ENCODE measurements around the gene ZBTB33.

ZBTB33 gene, protein sequence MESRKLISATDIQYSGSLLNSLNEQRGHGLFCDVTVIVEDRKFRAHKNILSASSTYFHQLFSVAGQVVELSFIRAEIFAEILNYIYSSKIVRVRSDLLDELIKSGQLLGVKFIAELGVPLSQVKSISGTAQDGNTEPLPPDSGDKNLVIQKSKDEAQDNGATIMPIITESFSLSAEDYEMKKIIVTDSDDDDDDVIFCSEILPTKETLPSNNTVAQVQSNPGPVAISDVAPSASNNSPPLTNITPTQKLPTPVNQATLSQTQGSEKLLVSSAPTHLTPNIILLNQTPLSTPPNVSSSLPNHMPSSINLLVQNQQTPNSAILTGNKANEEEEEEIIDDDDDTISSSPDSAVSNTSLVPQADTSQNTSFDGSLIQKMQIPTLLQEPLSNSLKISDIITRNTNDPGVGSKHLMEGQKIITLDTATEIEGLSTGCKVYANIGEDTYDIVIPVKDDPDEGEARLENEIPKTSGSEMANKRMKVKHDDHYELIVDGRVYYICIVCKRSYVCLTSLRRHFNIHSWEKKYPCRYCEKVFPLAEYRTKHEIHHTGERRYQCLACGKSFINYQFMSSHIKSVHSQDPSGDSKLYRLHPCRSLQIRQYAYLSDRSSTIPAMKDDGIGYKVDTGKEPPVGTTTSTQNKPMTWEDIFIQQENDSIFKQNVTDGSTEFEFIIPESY

DNA sequence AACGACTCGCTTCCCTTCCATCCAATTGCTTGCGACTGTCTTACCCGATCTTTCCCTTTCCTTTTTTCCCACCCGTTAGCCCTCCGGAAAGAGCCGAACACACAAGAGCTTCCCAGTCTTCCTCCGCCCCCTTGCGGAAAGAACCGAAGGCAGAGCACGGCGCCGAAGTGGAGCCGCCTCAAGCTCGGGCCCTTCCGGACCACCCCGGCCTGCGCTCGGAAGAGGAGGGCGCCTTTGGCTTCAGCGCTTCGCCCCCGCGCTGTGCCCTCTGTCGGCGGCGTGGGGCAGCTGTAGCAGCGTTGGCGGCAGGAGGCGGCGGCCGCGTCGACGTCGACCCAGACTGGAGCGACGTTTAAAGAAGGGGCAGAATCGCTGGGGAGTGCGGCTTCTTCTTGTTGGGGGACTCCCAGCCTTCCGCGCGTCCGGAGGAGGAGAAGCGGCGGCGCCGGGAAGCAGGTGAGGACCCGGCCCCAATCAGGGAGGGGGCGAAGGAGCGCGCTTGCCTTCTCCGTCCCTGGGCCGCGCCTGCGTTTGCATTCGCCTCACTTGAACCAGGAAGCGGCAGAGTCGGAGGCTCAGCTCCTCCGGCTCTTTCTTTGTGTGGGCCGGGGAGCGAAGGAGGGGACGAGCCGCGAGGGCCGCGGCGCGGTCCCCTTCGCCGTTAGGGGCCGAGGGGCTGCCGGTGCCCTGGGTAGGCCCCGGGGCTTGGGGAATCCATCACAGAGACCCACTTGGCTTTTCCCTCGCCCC lies at the start of gene ZBTB33:
TSS of gene ZBTB33 (plus strand) at position 291 of the 750 bp plus-strand sequence. CDS start 2,604 bp downstream, outside the sequence.
- peak; percentile 96 for DNase-seq

- DNase-seq: no peak
Observed at GRCh38 chrX:120200851-120201250, 49.8 kb upstream of the ZBTB33 start.

DNA sequence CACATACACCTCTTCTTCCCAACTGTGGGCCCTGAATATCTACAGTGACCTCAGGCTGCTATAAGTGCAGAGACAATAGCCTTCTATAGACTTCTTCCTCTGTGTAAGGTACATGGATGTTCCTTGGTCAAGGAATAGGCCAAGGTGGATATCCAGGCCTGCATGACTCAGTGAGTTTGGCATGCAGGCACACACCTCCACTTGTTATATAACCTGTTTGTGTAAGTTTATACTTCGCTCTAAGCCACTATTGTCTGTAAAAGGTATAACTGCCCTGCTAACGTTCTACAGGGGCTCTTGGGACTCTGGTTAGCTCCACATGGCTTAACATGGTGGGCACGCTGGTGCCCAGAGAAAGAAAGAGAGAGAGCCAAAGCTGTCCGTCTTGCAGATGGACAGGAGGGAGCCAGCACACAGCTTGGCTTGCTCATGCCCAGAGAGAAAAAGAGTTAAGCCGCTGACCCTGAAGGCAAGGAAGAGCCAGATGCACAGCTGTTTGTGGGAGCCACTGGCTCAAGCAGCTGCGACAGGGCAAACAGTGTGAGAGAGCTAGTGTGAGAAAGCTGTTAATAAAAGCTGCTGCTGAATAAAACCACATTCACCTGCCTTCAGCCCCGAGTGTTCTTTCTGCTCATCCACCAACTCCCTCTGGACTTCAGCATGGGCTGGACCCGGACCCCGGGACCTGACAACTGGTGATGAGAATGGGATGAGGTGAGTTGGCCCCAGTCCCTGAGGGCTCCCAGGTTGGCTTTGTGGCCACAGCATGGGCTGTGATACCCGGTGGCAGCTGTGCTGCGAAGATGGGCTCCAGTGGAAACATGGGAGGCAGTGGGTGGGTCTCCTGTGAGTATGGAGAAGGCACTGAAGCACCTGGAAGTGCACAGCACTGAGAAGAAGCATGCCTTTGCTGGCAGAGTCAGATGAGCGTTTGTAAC lies 44.5 kb upstream of the ZBTB33 start:
- no peak for DNase-seq

- DNase-seq: peak; percentile 1
Observed at GRCh38 chrX:120207009-120207605, 43.5 kb upstream of the ZBTB33 start.

DNA sequence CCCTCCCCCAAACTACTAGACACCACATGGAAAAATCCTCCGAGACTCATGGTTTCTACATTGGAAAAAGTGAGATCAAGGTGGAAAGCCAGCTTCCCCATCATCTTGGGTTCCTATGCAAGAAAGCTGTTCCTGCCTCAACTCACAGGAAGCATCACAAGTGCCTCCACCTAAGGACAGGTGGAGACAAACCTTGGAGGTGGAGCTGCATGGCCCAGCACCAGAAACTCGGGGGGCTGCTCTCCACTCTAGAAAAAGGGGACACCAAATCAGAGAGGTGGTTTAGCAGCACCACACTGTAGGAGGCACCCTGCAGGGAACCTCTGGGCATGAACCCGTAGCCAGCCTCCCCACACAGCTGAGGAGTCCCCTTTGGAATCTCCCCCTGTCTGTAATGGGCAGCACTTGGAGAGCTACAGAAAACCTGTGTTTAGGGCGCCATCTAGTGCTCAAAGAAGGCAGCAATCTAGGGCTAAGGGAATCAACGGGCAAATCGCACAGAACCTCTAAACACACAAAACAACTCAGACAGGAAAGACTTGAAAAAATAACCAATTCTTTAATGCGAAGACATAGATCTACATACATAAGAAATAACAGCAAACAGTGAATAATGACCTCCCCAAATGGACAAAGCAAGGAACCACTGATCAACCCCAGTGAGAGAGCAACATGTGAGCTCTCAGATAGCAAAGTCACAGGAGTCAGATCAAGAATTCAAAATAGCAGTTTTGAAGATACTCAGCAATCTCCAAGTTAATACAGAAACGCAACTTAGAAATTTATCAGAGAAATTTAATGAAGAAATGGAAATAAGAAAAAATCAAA lies 37.0 kb upstream of the ZBTB33 start:
- DNase-seq: peak; percentile 58

- DNase-seq: no peak
Observed at GRCh38 chrX:120223374-120223773, 27.2 kb upstream of the ZBTB33 start.

GRCh38 chrX:120224388-120224787 lies 26.2 kb upstream of the ZBTB33 start:
- DNase-seq: no peak

DNA sequence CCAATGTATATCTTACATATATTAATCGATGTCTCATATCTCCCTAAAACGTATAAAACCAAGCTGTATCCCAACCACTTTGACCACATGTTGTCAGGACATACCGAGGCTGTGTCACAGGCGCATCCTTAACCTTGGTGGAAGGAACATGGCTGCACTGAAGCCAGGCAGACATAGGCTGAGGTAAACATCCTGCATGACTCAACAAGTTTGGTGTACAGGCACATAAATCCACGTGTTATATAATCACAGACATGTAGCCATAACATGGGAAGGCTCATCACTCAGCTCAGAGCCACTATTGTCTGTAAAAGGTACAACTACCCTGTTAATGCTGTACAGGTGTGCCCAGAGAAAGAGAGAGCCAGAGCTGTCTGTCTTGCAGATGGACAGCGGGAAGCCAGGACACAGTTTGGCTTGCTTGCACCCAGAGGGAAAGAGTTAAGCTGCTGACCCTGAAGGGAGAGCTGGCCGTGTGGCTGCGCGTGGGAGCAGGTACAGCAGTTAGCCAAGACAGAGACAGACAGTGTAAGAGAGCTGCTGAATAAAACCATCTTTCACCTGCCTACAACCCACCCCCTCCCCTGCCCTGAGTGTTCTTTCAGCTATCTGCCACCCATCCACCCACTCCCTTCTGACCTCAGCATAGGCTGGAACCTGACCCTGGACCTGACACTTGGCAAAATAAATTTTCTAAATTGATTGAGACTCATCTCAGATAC lies 22.3 kb upstream of the ZBTB33 start:
- DNase-seq: no peak

- DNase-seq: no peak
Observed at GRCh38 chrX:120235284-120235683, 15.3 kb upstream of the ZBTB33 start.

DNA sequence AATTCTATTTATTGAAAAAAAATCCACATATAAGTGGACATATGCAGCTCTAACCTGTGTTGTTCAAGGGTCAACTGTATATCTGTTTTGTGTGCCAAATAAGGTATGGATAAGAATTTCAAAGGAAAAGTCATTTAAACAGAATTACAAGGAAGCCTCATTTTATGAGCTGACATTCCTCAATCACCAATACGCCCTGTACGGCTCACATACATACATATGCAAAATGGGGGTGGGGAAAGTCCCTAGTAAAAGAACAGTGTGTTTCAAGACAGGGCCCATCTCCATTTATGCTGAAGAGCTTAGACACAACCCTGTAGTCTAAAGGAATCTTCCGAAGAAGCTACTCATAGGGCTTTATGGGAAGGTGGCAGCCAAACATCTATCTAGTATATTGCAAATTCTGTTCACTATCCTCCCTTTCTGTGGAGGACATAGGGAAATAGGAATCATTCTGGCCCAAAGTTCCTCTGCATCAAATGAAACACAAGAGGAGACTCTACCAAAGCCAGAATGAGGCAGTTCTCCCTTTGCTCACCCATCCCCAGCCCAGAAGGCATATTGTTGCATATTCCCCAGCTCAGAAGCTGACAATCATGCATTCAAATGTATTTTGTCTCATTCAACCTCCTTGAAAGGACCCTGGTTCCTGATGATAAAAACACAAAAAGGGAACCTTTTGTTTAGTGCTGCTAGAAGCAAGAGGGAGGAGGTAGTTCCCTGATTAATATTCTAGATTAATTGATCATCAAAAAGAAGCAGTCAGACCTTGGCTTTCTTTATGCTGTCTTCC lies 13.7 kb upstream of the ZBTB33 start:
- DNase-seq: no peak

GRCh38 chrX:120238933-120239332 lies 11.7 kb upstream of the ZBTB33 start:
- DNase-seq: no peak

DNA sequence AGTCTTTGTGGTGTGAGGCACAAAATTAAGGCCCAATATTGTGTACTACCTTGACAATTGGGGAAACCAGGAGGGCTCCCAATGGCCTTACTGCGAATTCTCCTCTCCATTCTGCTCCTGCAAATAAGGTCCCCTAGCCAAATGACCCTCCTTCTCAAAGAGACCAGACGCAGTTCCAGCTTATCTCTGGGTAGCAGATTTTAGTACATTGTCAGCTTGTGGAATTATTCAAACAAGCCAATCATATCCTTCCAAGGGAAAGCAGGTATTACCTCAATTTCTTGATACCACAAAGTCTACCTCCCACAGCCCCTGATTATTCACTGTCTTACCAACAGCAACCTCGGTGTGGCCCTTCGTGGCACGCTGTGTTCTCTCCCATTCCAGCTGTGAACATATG lies 7.8 kb upstream of the ZBTB33 start:
- DNase-seq: no peak

GRCh38 chrX:120244395-120244734 lies 6.2 kb upstream of the ZBTB33 start:
- no peak for DNase-seq

DNA sequence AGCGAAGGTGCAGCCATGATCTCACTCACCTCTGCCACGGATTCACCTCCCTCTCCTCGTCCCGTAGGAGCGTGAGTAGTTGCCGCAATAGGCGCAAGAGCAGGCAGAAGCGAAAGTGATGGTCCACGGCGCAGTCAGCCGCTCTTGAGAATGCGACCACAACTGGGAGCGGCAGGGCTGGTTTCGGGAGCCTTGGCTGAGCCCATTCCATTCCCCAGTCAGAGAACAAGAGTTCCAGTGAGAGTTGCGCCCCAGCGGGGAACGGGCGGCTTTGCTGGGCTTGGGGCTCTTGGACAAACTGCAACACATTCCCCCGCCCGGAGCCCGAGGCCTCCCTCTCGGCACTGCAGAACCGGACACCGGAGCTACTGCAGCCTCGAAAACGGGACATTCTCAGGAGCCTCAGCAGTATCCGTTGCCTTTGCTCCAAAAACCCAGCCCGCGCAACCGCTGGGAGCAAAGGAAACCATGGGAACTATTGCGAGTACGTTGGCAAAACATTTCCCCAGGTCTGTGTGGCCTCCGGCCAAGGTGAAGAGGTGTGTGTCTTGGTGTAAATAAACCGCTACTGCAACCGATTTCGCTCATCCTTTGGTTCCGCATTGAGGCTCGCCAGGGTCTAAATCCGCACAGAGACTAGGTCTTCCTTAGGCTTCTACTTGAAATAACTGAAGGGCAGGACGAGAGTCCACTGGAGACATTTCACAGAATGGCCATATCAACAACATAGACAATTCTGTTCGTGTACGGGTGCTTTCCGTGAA lies 5.7 kb upstream of the ZBTB33 start:
- DNase-seq: peak; percentile 88

DNA sequence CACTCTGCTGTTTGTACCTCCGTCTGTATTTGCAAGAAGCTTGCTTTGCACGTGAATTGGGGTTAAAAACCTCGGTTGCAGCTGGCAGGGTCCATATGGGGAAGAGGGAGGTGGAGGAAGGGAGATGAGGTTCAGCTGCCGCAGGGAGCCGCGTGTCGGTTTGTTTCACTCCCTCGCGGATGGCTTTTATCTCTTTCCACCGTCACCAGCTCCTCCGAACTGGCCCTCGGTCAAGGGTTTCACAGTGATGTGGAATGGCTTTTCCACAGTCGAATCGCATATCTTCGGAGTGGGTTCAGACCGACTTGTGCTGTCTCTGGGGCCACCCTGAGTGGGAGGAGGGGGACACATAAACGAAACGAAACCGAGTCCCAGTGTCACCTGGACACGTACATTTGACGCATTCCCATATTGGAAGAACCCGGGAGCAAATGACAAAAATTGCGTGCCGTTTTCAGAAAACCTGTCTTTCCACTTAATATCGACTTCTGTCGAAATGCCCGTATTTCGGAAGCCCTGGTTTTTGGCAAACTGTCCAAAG lies 929 bp downstream of the ZBTB33 start:
- DNase-seq: peak; percentile 58

DNA sequence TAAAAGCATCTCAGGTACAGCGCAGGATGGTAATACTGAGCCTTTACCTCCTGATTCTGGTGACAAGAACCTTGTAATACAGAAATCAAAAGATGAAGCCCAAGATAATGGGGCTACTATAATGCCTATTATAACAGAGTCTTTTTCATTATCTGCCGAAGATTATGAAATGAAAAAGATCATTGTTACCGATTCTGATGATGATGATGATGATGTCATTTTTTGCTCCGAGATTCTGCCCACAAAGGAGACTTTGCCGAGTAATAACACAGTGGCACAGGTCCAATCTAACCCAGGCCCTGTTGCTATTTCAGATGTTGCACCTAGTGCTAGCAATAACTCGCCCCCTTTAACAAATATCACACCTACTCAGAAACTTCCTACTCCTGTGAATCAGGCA lies 3.2 kb downstream of the ZBTB33 start:
- no peak for DNase-seq

DNA sequence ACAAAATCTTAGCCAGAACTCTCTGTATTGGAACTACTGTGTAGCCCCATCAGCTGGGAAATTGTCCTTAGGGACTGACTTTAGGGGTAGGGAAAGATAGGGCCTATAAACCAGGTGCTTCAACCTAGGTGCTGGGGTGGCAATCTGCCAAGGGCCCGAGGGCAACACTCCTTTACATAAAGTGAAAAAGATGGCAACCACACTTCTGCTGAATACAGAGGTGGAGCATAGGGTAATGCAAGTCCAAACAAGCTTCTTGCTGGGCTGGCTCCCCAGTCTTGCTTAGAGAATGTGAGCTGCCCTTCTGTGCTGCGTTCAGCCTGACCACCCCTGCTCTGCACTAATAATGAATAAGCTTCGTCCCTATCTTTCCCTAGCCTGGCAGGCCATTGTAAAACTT lies 9.8 kb downstream of the ZBTB33 start:
- DNase-seq: peak; percentile 91

DNA sequence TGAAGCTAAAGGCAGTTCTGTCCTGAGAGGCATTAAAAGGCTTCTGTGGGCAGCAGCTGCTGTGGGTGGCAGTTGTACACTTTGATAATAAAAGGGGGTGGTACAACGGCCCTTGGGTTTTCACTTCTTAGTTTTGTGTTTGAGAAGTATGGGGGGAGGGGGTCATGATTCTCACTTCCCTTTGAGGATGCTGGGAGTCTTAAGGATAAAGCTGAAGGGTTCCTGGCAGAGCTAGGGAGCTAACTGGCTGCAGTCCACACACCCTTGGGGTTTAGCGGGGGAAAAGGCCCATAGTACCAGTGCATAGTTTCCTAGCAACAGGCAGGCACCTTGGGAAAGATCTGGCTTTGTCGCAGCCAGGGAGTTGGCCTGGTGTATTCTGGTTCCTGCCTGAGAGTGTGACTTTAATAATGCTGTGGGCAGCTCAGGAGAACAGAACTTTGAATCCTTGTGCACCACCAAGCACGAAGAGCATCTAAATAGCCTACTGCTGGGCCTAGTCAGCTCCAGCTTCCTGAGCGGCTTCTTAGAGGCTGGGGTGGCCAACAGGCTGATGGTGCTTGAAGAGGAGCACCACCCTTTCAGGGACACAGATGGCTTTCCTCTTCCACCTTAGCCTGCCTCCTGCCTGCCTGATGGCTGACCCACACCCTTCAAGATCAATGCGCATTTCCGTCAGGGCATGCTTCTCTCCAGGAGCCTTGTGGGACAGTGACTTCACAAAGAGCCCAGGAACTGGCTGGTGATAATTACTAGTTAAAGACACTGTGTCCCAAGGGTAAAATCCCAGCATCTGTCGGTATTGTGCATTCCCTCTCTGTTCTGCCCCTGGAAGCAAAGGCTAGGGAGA lies 12.5 kb downstream of the ZBTB33 start:
- DNase-seq: peak; percentile 86

Measured in NCI-H69 (cell line).